Tibial artery (tissue), 4 donors: Measurements from ENCODE around the gene KRT23.

Source experiments
- DNase-seq, 2 donors: peaks; one replicate each; pipeline ENCODE4 v3.0.0-alpha.2; 2019
- H3K27ac ChIP-seq, 2 donors: fragments of 200-600 bp; sonication (generic) in 1 of 2; 1 replicate in 1 of 2; 2 replicates in 1 of 2; pipeline ENCODE4 v1.5.1; 2018 to 2019; ENCODE audit warnings: mild to moderate bottlenecking in 1 of 2
- H3K27me3 ChIP-seq, 2 donors: fragments of 200-600 bp; sonication (generic) in 1 of 2; one replicate each; pipeline versions ENCODE4 v1.5.1 to v1.6.0; 2016 to 2019
- H3K36me3 ChIP-seq, 3 donors: fragments of 200-600 bp; sonication (generic) in 2 of 3; one replicate each; pipeline ENCODE4 v1.5.1; 2016 to 2019; ENCODE audit warnings: mild to moderate bottlenecking in 2 of 3
- H3K4me1 ChIP-seq, 4 donors: fragments of 200-600 bp; sonication (generic) in 2 of 4; 1 replicate in 3 of 4; 2 replicates in 1 of 4; pipeline ENCODE4 v1.5.1; 2016 to 2019
- H3K4me3 ChIP-seq, 2 donors: fragments of 200-600 bp; sonication (generic) in 1 of 2; 1 replicate in 1 of 2; 2 replicates in 1 of 2; pipeline ENCODE4 v1.5.1; 2018 to 2019; ENCODE audit warnings: mild to moderate bottlenecking in 2 of 2
- H3K9me3 ChIP-seq, 3 donors: fragments of 200-600 bp; sonication (generic) in 1 of 3; one replicate each; pipeline ENCODE4 v1.5.1; 2016 to 2019
- CTCF ChIP-seq, 2 experiments: fragments of 200-600 bp in 1 of 2; fragments of 450-650 bp in 1 of 2; IDR thresholded peaks; one replicate each; pipeline ENCODE4 v1.5.1; 2017 to 2019; ENCODE audit warnings: antibody characterized with exemption in 2 of 2, mild to moderate bottlenecking in 1 of 2, moderate library complexity in 1 of 2
- intact Hi-C: fragments of 100-400 bp; cut with DNase I; formaldehyde crosslinking; loops from one replicate; pipeline ENCODE4 v1.15.0; 2023; ENCODE audit warnings: low total_unique reads

The KRT23 gene

GRCh38 chr17:40951011-40951622 lies 13.7 kb upstream of the KRT23 start:
- no peak for DNase-seq
- no peak for TF ChIP-seq CTCF (IDR thresholded peaks at IDR 0.05)
- H3K27ac ChIP-seq, result no peak overlapping the region
- no peaks in the 10 kb centered on the region for H3K36me3 ChIP-seq
- H3K27me3 ChIP-seq, result peaks cover 0 to 26% of the 10 kb centered on the region in 2 donors
- no peaks in the 10 kb centered on the region for H3K9me3 ChIP-seq
- peaks cover 0 to 4% (median 0%) of the 10 kb centered on the region in 4 donors for H3K4me1 ChIP-seq
- H3K4me3 ChIP-seq, result no peak overlapping the region
- intact Hi-C loops, result no loop called here

GRCh38 chr17:40950176-40950575 lies 12.7 kb upstream of the KRT23 start:
- intact Hi-C loops, result no loop called here
- TF ChIP-seq CTCF (IDR thresholded peaks at IDR 0.05), result no peak
- DNase-seq, result no peak
- H3K27me3 ChIP-seq, result peaks cover 0 to 27% of the 10 kb centered on the region in 2 donors
- H3K36me3 ChIP-seq, result no peaks in the 10 kb centered on the region
- H3K4me1 ChIP-seq, result peaks cover 0 to 4% (median 0%) of the 10 kb centered on the region in 4 donors
- H3K27ac ChIP-seq, result no peak overlapping the region
- no peak overlapping the region for H3K4me3 ChIP-seq
- no peaks in the 10 kb centered on the region for H3K9me3 ChIP-seq

- intact Hi-C loops, result no loop called here
- no peak overlapping the region for H3K27ac ChIP-seq
- no peak for TF ChIP-seq CTCF (IDR thresholded peaks at IDR 0.05)
Measured at GRCh38 chr17:40949418-40949817, 12.0 kb upstream of the KRT23 start.

GRCh38 chr17:40947929-40948328 lies 10.5 kb upstream of the KRT23 start:
- Histone ChIP-seq H3K27ac (no peak overlapping the region), H3K36me3 (no peaks in the 10 kb centered on the region), H3K4me1 (peaks cover 0 to 1% (median 0%) of the 10 kb centered on the region in 4 donors), H3K4me3 (no peak overlapping the region), H3K9me3 (no peaks in the 10 kb centered on the region), H3K27me3 (peaks cover 0 to 27% of the 10 kb centered on the region in 2 donors)
- no peak for DNase-seq
- intact Hi-C loops, result no loop called here
- TF ChIP-seq CTCF (IDR thresholded peaks at IDR 0.05), result no peak

More at GRCh38 chr17:40949418-40949817, 12.0 kb upstream of the KRT23 start:
- H3K9me3 ChIP-seq, result no peaks in the 10 kb centered on the region
- no peak overlapping the region for H3K4me3 ChIP-seq
- peaks cover 0 to 4% (median 0%) of the 10 kb centered on the region in 4 donors for H3K4me1 ChIP-seq
- no peak for DNase-seq
- H3K27me3 ChIP-seq, result peaks cover 0 to 27% of the 10 kb centered on the region in 2 donors
- no peaks in the 10 kb centered on the region for H3K36me3 ChIP-seq

GRCh38 chr17:40945414-40945813 lies 8.0 kb upstream of the KRT23 start:
- intact Hi-C loops, result no loop called here
- H3K27me3 ChIP-seq, result peaks cover 0 to 27% of the 10 kb centered on the region in 2 donors
- H3K36me3 ChIP-seq, result no peaks in the 10 kb centered on the region
- no peak overlapping the region for H3K27ac ChIP-seq
- no peak overlapping the region for H3K4me3 ChIP-seq
- no peaks in the 10 kb centered on the region for H3K9me3 ChIP-seq
- no peak for TF ChIP-seq CTCF (IDR thresholded peaks at IDR 0.05)
- no peak for DNase-seq
- no peaks in the 10 kb centered on the region for H3K4me1 ChIP-seq
